Femur (tissue), 1 donor: ENCODE measurements around the gene GRIFIN.
"Not testable (repeated sequence)": the region's sequence is repeated elsewhere in the genome, so short reads cannot be mapped to it uniquely, and the experiment has no call there.

Experiments used
- DNase-seq: peaks from one replicate; pipeline ENCODE4 v3.0.0-alpha.2; 2017

Gene GRIFIN

DNA sequence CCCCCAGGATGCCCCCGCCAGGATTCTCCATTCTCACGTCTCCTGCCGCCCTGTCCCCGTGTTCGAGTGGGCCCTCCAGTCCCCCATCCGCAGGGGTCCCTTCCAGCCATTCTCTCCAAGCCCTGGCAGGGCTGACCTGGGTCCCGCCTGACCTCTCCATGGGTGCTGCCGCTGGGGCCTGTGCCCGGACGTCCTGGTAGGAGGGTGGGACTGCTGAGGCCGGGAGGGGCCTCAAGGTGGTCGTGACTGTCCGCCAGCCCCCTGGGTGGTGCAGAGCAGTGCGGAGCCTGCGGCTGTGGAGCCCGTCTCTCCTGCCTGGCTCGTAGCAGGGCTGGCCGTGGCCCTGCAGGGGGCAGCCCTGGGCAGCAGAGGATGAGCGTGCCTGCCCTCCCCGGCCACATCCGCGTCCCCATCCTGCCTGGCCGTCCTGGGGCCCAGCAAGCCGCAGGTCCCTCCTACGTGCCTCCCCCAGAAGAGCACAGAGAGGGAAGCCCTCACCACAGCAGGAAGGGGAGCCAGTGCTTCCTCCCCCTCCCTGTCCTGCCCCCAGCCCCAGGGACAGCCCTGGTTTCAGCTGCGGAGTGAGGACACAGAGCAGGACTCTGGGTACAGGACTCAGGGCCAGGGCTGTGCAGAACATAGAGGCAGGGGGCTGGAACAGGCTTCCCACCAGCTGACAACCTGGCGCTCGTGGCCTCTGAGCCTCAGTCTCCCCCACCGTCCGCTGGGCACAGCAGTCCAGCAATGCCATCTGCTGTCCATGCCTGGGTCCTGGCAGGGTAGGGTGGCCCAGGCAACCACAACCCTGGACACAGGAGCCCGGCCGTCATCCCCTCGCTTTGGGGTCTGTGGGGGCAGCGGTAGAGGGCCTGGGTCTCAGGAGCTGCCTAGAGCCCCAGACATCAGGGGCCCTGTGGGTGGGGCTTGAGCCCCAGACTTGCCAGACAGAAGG is 1.5 kb upstream of the GRIFIN start:
- DNase-seq = peak; percentile 79

DNA sequence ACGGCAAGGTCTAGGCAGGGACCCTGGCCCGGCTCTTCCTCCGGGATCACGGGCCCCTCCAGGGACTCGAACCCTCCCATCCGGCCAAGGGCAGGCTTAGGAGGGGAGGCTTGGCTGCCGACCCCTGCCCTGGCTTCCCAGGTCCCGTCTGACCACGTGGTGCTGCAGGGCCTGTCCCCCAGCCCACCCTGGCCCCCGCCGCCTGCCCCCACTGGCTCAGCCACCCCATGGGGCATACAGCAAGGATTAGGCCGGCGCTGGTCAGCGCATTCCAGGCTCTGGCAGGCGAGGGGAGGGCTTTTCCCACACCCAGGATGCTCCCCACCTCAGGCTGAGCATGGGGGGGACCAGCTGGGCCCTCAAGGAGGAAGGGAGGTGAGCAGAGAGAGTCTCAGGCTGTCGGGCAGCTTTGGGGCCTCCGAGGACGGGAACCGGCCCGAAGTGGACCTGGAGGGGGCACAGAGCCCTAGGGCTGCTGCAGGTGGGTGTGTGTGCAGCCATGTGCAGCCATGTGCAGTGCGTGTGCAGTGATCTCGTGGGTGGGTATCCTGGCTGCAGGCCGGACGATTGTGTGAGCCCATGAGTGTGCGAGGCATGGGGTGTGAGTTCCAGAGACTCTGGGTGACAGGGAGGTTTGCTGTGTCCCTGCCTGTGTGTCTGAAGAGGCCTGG is 713 bp upstream of the GRIFIN start:
- no peak for DNase-seq

- no peak for DNase-seq
These were observed 551 bp downstream of the GRIFIN start for GRCh38 chr7:2475678-2476015.

DNA sequence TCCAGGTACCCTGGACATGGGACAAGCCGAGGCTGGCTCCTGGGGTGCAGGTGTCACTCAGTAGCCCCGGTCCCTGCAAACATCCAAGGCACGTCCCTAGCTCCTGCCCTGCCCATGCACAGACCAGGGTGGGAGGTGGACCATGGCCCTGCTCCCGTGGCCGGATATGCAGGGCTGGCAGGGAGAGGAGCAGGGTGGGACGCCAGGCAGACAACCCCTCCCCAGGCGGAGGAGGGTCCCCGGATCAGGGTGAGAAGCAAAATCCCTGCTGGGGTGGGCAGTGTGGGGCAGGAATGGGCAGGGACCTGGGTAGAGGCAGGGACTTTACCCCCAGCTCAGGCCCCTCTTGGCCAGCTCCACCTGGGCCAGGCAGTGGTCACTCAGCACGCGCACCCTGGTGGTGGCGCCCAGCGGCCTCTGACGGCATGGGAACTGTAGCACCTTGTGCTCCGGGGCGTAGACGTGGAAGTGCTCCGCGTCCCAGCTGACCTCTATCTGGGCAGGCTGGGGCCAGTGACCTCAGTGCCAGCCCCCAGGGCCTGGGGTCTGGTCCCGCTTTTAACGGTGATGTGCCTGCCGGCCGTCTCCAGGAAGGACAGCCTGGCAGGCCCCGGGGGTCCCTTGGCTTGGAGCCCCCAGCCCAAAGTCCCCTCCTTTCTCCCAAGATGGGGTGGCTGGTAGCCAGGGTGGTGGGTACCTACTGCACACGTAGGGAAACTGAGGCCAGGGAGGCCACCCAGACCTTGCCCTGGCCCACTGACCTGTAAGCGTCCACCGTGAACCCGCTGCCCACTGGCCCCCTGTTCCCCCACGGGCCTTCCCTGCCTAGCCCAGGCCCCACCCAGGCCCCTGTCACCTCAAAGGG is 1.2 kb downstream of the GRIFIN start:
- DNase-seq = no peak

DNA sequence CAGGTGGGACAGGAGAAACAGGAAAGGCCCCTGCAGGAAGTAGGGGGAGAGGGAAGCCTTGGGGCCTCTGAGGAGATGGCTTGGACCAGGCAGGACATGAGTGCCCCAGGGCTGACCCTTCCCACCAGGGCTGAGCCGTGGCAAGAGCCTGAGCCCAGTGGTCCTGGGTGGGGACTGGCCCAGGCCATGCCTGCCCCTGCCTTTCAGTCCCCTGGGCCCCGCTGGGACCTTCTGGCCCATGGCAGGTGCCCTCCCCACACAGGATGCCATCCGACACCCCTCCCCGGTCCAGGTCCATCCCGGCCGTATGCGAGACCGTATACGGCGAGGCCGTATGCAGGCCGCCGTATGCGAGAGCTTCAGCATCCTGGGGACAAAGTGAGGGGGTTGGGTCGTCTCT is 2.0 kb downstream of the GRIFIN start:
- DNase-seq = no peak

DNA sequence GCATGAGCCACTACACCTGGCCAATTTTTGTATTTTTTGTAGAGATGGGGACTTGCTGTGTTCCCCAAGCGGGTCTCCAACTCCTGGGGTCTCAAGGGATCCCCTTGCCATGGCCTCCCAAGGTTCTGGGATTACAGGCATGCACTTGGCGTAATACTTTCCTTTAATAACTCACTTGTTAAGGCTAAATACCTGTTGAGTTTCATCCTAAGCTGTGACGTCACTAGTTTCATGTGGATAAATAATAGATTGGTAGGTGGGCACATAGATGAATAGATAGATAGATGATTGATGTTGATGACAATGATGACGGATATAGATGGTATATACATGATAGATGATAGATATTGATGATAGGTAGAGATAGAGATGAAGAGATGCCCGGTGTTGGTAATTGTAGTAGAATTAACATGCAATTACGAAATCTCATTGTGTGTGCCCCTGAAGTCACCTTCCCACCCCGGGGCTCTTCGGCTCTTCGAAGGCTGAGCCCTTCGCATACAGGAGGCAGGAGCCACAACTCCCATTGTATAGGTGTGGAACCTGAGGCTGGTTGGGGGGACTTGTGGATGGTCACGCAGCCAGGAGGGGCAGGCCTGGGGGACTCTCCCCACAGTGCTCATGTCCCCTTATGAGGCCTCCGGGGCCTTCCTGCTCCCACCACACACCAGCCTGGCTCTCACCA is 2.6 kb downstream of the GRIFIN start:
- DNase-seq = no peak

GRCh38 chr7:2472739-2473138 is 3.5 kb downstream of the GRIFIN start:
- DNase-seq = no peak

- DNase-seq = peak; percentile 71
These were observed 4.8 kb downstream of the GRIFIN start for GRCh38 chr7:2471396-2471795.

DNA sequence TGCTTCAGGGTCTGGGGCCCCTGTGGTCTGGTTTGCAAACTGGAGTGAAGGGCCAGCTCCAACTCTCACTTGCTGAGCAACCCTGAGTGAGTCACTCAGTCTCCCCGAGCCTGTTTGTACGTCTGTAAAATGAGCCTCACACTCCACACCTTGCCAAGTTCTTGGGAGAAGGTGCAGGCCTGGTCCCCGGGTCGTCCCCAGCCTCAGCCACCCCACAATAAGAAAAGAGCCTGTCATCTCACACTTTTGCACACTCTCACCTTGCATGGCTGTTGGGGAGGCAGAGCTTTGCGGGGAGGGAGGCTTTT is 5.2 kb downstream of the GRIFIN start:
- no peak for DNase-seq

- no peak for DNase-seq
These were observed 5.8 kb downstream of the GRIFIN start for GRCh38 chr7:2470204-2471021.

- DNase-seq = not testable (repeated sequence)
These were observed 6.6 kb downstream of the GRIFIN start for GRCh38 chr7:2469460-2470203.

DNA sequence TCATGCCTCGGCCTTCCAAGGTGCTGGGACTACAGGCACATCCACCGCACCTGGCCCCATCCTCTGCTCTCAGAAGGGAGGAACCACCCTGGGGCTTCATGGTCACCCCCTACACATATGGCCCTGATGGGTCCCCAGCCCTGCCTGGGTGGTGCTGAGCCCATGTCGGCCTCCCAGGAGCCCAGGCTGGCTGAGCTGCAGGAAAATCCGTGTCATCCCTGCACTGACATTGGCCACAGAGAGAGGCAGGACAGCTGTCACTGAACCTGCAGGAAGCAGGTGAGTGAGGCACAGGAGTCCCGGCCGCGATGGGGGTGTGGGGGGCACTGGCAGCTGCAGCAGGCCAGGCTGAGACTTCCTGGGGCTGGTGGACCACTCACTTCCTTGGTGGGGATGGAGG is 8.0 kb downstream of the GRIFIN start:
- DNase-seq = no peak

GRCh38 chr7:2466675-2467074 is 9.5 kb downstream of the GRIFIN start:
- no peak for DNase-seq

- DNase-seq = no peak
These were observed 10.3 kb downstream of the GRIFIN start for GRCh38 chr7:2465928-2466327.

GRCh38 chr7:2462731-2463130 is 13.5 kb downstream of the GRIFIN start:
- DNase-seq = no peak

GRCh38 chr7:2461268-2462026 is 14.8 kb downstream of the GRIFIN start:
- DNase-seq = no peak

- DNase-seq = no peak
These were observed 15.6 kb downstream of the GRIFIN start for GRCh38 chr7:2460641-2461040.

- no peak for DNase-seq
These were observed 16.0 kb downstream of the GRIFIN start for GRCh38 chr7:2460188-2460587.

- DNase-seq = no peak
These were observed 16.5 kb downstream of the GRIFIN start for GRCh38 chr7:2459674-2460073.

- DNase-seq = not testable (repeated sequence)
These were observed 22.3 kb downstream of the GRIFIN start for GRCh38 chr7:2453849-2454248.
